K562 (cell line): ENCODE measurements around the gene SF3B3. TPM values are rescaled to one million over a fixed set of nuclear protein-coding genes. Genes with fewer than 3 reads are reported as not detected.
A peak's percentile ranks its signal among the peaks of the same experiment; 100 is the strongest.

ENCODE experiments used
- ATAC-seq: fragments of 200-7000 bp; cut with Tn5 transposase; 3 replicates; pipeline ENCODE4 v1.9.1; 2020; ENCODE audit warnings: moderate library complexity
- BruUV-seq: library from RNA; stranded (reverse); fragments of 400-500 nt; replicated peaks from 2 replicates; lab custom pipeline; 2021; lab: Mats Ljungman, UMichigan
- CTCF ChIA-PET: fragments of 300-600 bp; formaldehyde crosslinking; extraction: SDS; loops from one replicate; lab custom pipeline; 2021; ENCODE audit warnings: low intra/inter-chr PET ratio; lab: Yijun Ruan, JAX
- POLR2A ChIA-PET: fragments of 300-600, 350-650 bp; sonication (Branson Sonifier 250); formaldehyde crosslinking; extraction: SDS; loops from one replicate; lab custom pipeline; 2021; ENCODE audit warnings: antibody characterized with exemption, inconsistent platforms; lab: Yijun Ruan, JAX
- DNase-seq, 4 experiments: peaks; one replicate each; pipeline versions ENCODE4 v3.0.0 to v3.0.0-alpha.2; 2011 to 2018; ENCODE audit warnings: low spot score in 3 of 4, mixed read lengths in 3 of 4; ENCODE audit errors: extremely low read depth in 1 of 4
- FAIRE-seq: peaks from 2 replicates; lab custom pipeline; 2011; peaks lifted over from hg19 to GRCh38; lab: Jason Lieb, UNC
- H2AFZ ChIP-seq: 2 replicates; pipeline ENCODE4 v1.6.0; 2011; ENCODE audit warnings: low read depth, low read length, control low read depth, inconsistent platforms
- H3K27ac ChIP-seq: fragments of 200-600 bp; 3 replicates; pipeline ENCODE4 v1.8.0; 2011; ENCODE audit warnings: low read depth, mild to moderate bottlenecking, control low read depth, inconsistent platforms, low read length, moderate library complexity, mixed read lengths; ENCODE audit errors: extremely low read depth
- H3K27me3 ChIP-seq, 2 experiments: fragments of 300-600 bp in 1 of 2; 2 replicates in 1 of 2; 3 replicates in 1 of 2; pipeline versions ENCODE4 v1.6.0 to v1.8.0; 2011; ENCODE audit warnings: inconsistent platforms in 2 of 2, low read length in 2 of 2, mild to moderate bottlenecking in 1 of 2, mixed read lengths in 1 of 2, moderate library complexity in 1 of 2; ENCODE audit not compliant: control insufficient read depth in 2 of 2, insufficient read depth in 2 of 2
- H3K36me3 ChIP-seq: fragments of 300-600 bp; 3 replicates; pipeline ENCODE4 v1.8.0; 2011; ENCODE audit warnings: mild to moderate bottlenecking, low read length, inconsistent platforms; ENCODE audit not compliant: control insufficient read depth, insufficient read depth
- H3K4me1 ChIP-seq, 2 experiments: fragments of 200-600 bp in 1 of 2; replicated peaks in 1 of 2; 2 replicates in 1 of 2; 3 replicates in 1 of 2; pipeline versions ENCODE4 v1.5.1 to v1.8.0; 2011; ENCODE audit warnings: inconsistent platforms in 2 of 2, low read length in 2 of 2, mild to moderate bottlenecking in 1 of 2, mixed read lengths in 1 of 2, moderate library complexity in 1 of 2; ENCODE audit not compliant: control insufficient read depth in 2 of 2, insufficient read depth in 2 of 2
- H3K4me2 ChIP-seq: 2 replicates; pipeline ENCODE4 v1.6.1; 2011; ENCODE audit warnings: low read length, control low read depth, inconsistent platforms, mixed read lengths; ENCODE audit not compliant: insufficient read depth
- H3K4me3 ChIP-seq: fragments of 200-600 bp; sonication (generic), shearing (Covaris generic); 2 replicates; pipeline ENCODE4 v1.5.1; 2016; ENCODE audit warnings: control low read depth, inconsistent platforms
- H3K79me2 ChIP-seq: fragments of 200-600 bp; 3 replicates; pipeline ENCODE4 v1.8.0; 2011; ENCODE audit warnings: low read length, inconsistent platforms; ENCODE audit not compliant: control insufficient read depth, insufficient read depth
- H3K9ac ChIP-seq, 2 experiments: 2 replicates each; pipeline versions ENCODE4 v1.6.0 to v1.6.1; 2011; ENCODE audit warnings: low read depth in 2 of 2, low read length in 2 of 2, control low read depth in 1 of 2, inconsistent platforms in 1 of 2, mild to moderate bottlenecking in 1 of 2, mixed read lengths in 1 of 2; ENCODE audit not compliant: insufficient read depth in 1 of 2
- H3K9me1 ChIP-seq: one replicate; pipeline ENCODE4 v1.6.0; 2011; ENCODE audit warnings: inconsistent platforms, mild to moderate bottlenecking, low read length, moderate library complexity; ENCODE audit not compliant: control insufficient read depth, insufficient read depth
- H3K9me3 ChIP-seq: replicated peaks from 2 replicates; pipeline ENCODE4 v1.5.1; 2011; ENCODE audit warnings: low read depth, low read length, inconsistent platforms; ENCODE audit not compliant: control insufficient read depth, insufficient read depth
- H4K20me1 ChIP-seq: replicated peaks from 2 replicates; pipeline ENCODE4 v1.6.1; 2011; ENCODE audit warnings: low read length, inconsistent platforms, mixed read lengths; ENCODE audit not compliant: control insufficient read depth, insufficient read depth
- ATF3 ChIP-seq, 2 experiments: fragments of 450-650 bp in 1 of 2; sonication (generic) in 1 of 2; formaldehyde crosslinking in 1 of 2; IDR thresholded peaks in 1 of 2; conservative IDR thresholded peaks in 1 of 2; 2 replicates each; pipeline versions ENCODE4 v1.6.1 to v1.8.1; 2016 to 2023; ENCODE audit warnings: mild to moderate bottlenecking in 2 of 2, moderate library complexity in 2 of 2, inconsistent platforms in 1 of 2, missing genetic modification reagents in 1 of 2
- CTCF ChIP-seq, 3 experiments: IDR thresholded peaks in 2 of 3; conservative IDR thresholded peaks in 1 of 3; 2 replicates each; pipeline ENCODE4 v1.5.1; 2011 to 2012; ENCODE audit warnings: low read length in 3 of 3, mild to moderate bottlenecking in 3 of 3, control low read depth in 2 of 3, improper control_type of control experiment in 1 of 3, inconsistent platforms in 1 of 3, low read depth in 1 of 3, mixed read lengths in 1 of 3, moderate library complexity in 1 of 3; ENCODE audit not compliant: insufficient read depth in 2 of 3
- EP300 ChIP-seq: IDR thresholded peaks from 2 replicates; pipeline ENCODE4 v1.6.1; 2012; ENCODE audit warnings: low read length, improper control_type of control experiment
- FOSL1 ChIP-seq: fragments of 200-800 bp; sonication (Bioruptor generic); conservative IDR thresholded peaks from 2 replicates; pipeline ENCODE4 v1.6.1; 2016; ENCODE audit warnings: missing genetic modification characterization, missing compliant biosample characterization
- HBP1 ChIP-seq: fragments of 450-650 bp; formaldehyde crosslinking; IDR thresholded peaks from 2 replicates; pipeline ENCODE4 v1.4.0; 2022; ENCODE audit warnings: missing genetic modification characterization
- PHF8 ChIP-seq: fragments of 200-600 bp; sonication (generic); IDR thresholded peaks from 2 replicates; pipeline ENCODE4 v1.6.1; 2012; ENCODE audit warnings: mixed run types, mild to moderate bottlenecking, inconsistent platforms, low read length, moderate library complexity, borderline replicate concordance
- RAD21 ChIP-seq, 2 experiments: fragments of 250-450 bp in 1 of 2; fragments of 450-650 bp in 1 of 2; sonication (Bioruptor Pico) in 1 of 2; formaldehyde crosslinking in 1 of 2; IDR thresholded peaks in 1 of 2; conservative IDR thresholded peaks in 1 of 2; 2 replicates each; pipeline versions ENCODE4 v1.4.0 to v1.8.0; 2020 to 2022; ENCODE audit warnings: mild to moderate bottlenecking in 2 of 2, moderate library complexity in 1 of 2
- RBM22 ChIP-seq: fragments of 200-400 bp; formaldehyde crosslinking; IDR thresholded peaks from 2 replicates; pipeline ENCODE4 v1.6.1; 2018; ENCODE audit warnings: low read length, low read depth; ENCODE audit not compliant: poor library complexity, severe bottlenecking
- SNIP1 ChIP-seq: fragments of 450-650 bp; IDR thresholded peaks from 2 replicates; pipeline ENCODE4 v1.7.1; 2017; ENCODE audit warnings: low read depth, mild to moderate bottlenecking
- WGBS: fragments of 100-300 bp; shearing (Covaris generic); methylation state at CpG from one replicate; pipeline ENCODE4 v1.1.6; 2016; ENCODE audit warnings: low coverage, mixed read lengths; ENCODE audit not compliant: insufficient coverage; ENCODE audit errors: missing lambda C conversion rate; 5-methylcytosine and 5-hydroxymethylcytosine counted together
- in situ Hi-C: fragments of 300-500 bp; cut with MboI; formaldehyde crosslinking; loops from 4 replicates; pipeline ENCODE4 v1.15.0; 2018; ENCODE audit warnings: inconsistent platforms, mixed read lengths
- intact Hi-C: fragments of 100-400 bp; cut with micrococcal nuclease; formaldehyde crosslinking; loops from 2 replicates; pipeline ENCODE4 v1.14.2; 2022
- polyA plus RNA-seq, 8 experiments: library from polyadenylated mRNA; depleted of rRNA in 4 of 8; stranded (reverse) in 5 of 8; unstranded in 3 of 8; fragments of >200 nt; fragmentation: Nextera tagmentation in 2 of 8; fragmentation: Illumina TruSeq in 1 of 8; extraction: Ambion mirVana in 2 of 8; extraction: Trizol in 1 of 8; gene quantifications; 2 replicates each; pipeline versions ENCODE4 v1.2.1 to v1.2.3, GENCODE V29; 2011 to 2014; ENCODE audit warnings: inconsistent platforms in 1 of 8, missing spikeins in 1 of 8
- total RNA-seq, 7 experiments: library from RNA; depleted of rRNA in 6 of 7; stranded (reverse); fragments of >200 nt in 6 of 7; fragmentation: Illumina TruSeq in 2 of 7; extraction: Trizol in 2 of 7; gene quantifications; 2 replicates each; pipeline versions ENCODE4 v1.2.1 to v1.2.3, GENCODE V29; 2011 to 2021; ENCODE audit warnings: low replicate concordance in 1 of 7
- TF ChIP-seq, protein P1 (sequence below): IDR thresholded peaks from 2 replicates; pipeline ENCODE4 v1.6.1; 2012; ENCODE audit warnings: low read depth, low read length, improper control_type of control experiment, borderline replicate concordance

Gene SF3B3
- total and polyA plus RNA-seq, 9 of the 15 experiments (the other 6 are each of a cell fraction or from before 2014, with no cell fraction given) = 98.9 to 546 (median 221) TPM

GRCh38 chr16:70527315-70527996 is 3.8 kb downstream of the SF3B3 start (continued):
- no peak for TF ChIP-seq HBP1
- TF ChIP-seq, all 486 proteins: peak for 3

GRCh38 chr16:70529051-70529777 is 5.6 kb downstream of the SF3B3 start:
- no peak overlapping the region for H3K9ac ChIP-seq
- H3K4me3 ChIP-seq = no peak overlapping the region
- H3K27me3 ChIP-seq = no peaks in the 10 kb centered on the region
- 72% methylated on average over 8 of the region's 8 CpGs for WGBS
- DNase-seq (peak in 3 of 4 experiments; percentile 27 to 33 (median 33)), ATAC-seq (no peak), FAIRE-seq (no peak)
- ChIA-PET CTCF (no interaction called here), POLR2A (interaction anchor here (0.5 kb wide), 1 partner anchor 164 kb away, joined by 3 read pairs; no protein-coding TSS in a partner anchor)
- H2AFZ ChIP-seq = no peak overlapping the region
- H3K9me3 ChIP-seq = no peaks in the 10 kb centered on the region
- H3K79me2 ChIP-seq = peaks cover 99% of the 10 kb centered on the region
- H4K20me1 ChIP-seq = peaks cover 49% of the 10 kb centered on the region
- no peak overlapping the region; the same call in 2 of the 3 replicates for H3K27ac ChIP-seq
- peaks cover 4% of the 10 kb centered on the region for H3K9me1 ChIP-seq
- peak overlapping the region; percentile 15; the same call in 1 of the 2 replicates for H3K4me2 ChIP-seq
- H3K4me1 ChIP-seq = peaks cover 6 to 7% of the 10 kb centered on the region in 2 experiments; a peak in 4 of 5 replicates
- in situ Hi-C loops (no loop called here), intact Hi-C loops (loop anchor here (10.0 kb wide), 2 partner anchors 126 to 244 kb away; partner anchors contain the start of gene AARS1)
- BruUV-seq = no TSS peak
- peaks cover 89% of the 10 kb centered on the region for H3K36me3 ChIP-seq
- TF ChIP-seq RAD21 (CRISPR knock-in tag; conservative IDR thresholded peaks at IDR 0.05 in 1 of 2, IDR thresholded peaks at IDR 0.05 in 1 of 2) (0 out of 4 replicates have a peak, but pooled peaks of 1 of the 2 experiments have one; percentile 7), CTCF (IDR thresholded peaks at IDR 0.05 in 2 of 3, conservative IDR thresholded peaks at IDR 0.05 in 1 of 3; ENCODE audit: insufficient read depth in 2 of 3, low read depth in 1 of 3, low read length in 3 of 3) (peak in 2 of 3 experiments; percentile 29 to 51; a peak in 3 of 6 replicates), RBM22 (no peak), SNIP1 (no peak), EP300 (no peak), ATF3 (IDR thresholded peaks at IDR 0.05) (peak; percentile 41; the same call in 1 of the 2 replicates), ATF3 (CRISPR knock-in tag; conservative IDR thresholded peaks at IDR 0.05) (no peak), PHF8 (no peak), FOSL1 (0 out of 2 replicates have a peak, but pooled peaks have one; percentile 21)
- TF ChIP-seq, protein P1, sequence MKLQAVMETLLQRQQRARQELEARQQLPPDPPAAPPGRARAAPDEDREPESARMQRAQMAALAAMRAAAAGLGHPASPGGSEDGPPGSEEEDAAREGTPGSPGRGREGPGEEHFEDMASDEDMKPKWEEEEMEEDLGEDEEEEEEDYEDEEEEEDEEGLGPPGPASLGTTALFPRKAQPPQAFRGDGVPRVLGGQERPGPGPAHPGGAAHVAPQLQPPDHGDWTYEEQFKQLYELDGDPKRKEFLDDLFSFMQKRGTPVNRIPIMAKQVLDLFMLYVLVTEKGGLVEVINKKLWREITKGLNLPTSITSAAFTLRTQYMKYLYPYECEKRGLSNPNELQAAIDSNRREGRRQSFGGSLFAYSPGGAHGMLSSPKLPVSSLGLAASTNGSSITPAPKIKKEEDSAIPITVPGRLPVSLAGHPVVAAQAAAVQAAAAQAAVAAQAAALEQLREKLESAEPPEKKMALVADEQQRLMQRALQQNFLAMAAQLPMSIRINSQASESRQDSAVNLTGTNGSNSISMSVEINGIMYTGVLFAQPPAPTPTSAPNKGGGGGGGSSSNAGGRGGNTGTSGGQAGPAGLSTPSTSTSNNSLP = peak; percentile 97
